HG02938 (cell line): ENCODE data around the gene FAM20C.
"Not testable (repeated sequence)": the region's sequence is repeated elsewhere in the genome, so short reads cannot be mapped to it uniquely, and the experiment has no call there.

Source experiments
- ATAC-seq: cut with Tn5 transposase; IDR thresholded peaks from one replicate; pipeline ENCODE4 v1.9.1; 2021; ENCODE audit warnings: mild to moderate bottlenecking, moderate library complexity; ENCODE audit not compliant: unreplicated experiment

FAM20C gene

GRCh38 chr7:190196-190595 is 2.2 kb upstream of the FAM20C start:
- ATAC-seq = no peak

DNA sequence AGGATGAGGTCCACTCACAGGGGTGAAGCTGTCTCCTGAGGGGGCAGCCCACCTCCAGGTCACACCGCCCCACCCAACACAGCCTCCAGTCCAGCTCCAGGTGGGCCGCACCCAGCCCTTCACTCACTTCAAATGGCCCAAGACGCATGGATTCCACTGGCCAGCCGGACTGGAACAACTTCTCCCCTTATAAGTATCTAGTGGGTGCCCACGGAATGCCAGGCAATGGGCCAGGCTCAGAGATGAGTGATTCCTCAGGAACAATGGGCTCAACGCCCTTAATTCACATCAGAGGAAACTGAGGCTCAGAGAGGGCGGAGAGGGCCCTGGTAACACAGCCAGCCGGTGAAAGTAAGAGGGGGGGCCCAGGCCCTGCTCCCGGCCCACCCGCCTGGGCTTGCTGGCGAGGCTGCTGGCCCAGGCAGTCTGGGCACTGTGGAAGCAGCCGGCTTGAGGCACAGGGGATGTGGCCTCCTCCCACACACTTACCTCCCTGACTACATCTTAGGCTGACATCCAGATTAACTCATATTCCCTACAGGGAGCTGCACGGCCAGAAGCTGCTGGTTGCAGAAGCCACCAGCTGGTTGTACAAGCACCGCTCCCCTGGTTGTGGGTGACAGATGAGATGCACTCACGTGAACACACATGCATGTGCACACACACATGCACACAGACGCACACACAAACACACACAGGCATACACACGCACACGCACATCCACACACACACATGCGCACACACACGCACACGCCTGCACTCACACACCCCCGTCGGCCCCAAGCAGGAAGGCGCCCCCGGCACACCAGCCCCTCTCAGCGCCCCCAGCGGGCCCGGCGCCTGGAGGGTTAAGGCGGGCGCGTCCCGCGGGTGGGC is 1.0 kb upstream of the FAM20C start:
- ATAC-seq = no peak

DNA sequence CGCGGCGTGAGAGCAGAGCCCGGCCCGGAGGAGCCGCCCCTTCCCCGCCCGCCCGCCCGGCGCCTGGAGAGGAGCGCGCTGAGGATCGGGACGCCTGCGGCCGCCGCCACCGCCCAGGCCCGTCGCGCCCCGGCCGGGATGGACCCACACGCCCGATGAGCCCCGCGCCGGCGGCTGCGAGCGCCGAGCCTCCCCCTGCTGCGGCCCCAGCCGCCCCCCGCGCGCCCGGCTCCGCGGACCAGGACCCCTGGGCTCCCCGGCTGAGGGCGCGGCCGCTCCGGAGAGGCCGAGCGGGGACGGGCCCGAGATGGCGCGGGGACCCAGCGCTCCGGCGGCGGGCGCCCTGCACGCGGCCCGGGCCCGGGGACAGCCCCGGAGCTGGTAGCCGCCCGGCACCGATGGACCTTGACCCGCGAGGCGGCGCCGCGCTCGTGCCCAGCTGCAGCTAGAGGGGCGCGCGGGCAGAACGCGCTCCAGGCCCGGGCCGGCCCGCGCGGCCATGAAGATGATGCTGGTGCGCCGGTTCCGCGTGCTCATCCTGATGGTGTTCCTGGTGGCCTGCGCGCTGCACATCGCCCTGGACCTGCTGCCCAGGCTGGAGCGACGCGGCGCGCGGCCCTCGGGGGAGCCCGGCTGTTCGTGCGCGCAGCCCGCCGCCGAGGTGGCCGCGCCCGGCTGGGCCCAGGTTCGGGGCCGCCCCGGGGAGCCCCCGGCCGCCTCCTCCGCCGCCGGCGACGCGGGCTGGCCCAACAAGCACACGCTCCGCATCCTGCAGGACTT is 520 bp downstream of the FAM20C start:
- no peak for ATAC-seq

- ATAC-seq = no peak
These were observed 1.3 kb downstream of the FAM20C start for GRCh38 chr7:193481-194251.

DNA sequence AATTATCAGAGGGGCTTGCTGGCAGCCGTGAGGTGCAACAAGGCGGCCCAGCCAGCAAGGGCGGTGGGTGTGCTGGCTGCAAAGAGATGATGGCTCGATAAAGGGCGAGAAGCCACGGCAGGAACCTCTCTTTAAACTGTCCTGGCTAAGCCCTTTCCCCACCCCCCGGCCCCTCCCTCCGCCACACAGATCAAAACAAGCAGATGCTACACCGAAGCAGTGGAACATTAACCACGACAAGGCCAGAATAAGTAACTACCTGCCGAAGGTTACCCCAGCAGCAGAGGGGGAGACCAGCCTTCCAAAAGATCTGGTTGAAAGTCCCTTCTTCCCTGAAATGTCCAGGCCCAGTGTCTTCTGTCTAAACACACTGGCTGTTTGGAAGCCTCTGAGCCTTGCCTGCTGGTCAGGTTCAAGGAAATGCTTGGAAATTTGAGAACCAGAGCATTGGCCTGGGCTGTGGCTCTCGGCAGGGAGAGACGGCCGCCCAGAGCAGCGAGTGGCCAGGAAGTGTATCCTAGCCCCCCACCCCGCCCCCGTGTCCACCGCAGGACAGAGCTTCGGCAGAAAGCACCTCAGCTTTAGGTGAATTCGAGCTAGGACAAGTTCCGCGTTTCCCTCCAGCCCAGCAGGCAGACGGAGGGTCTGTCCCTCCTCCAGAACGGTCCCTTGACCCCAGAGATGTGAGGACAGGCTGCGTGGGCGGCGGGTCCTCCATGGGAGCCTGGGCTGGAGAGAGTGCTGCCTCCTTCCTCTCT is 2.1 kb downstream of the FAM20C start:
- no peak for ATAC-seq

- no peak for ATAC-seq
These were observed 2.8 kb downstream of the FAM20C start for GRCh38 chr7:195010-195829.

GRCh38 chr7:195830-196128 is 3.4 kb downstream of the FAM20C start:
- ATAC-seq = no peak

DNA sequence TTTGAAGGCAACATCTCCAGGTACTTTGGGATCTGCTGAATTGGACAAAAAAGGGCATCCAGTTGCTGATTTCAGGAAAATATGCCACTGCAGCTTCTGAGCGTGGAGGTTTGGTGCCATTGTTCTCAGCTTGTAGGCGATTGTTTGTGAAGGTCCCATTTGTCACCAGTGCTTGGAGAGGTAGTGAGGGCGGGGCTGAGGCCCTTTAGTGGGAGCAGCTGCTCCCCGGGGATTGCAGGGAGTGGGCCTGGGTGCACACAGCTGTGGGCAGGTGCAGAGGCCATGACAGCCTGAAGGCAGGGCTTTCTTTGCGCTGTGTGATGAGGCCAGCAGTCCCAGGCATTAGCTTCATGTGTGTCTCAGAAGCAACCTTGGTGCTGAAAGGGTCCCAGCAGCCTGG is 3.9 kb downstream of the FAM20C start:
- no peak for ATAC-seq

DNA sequence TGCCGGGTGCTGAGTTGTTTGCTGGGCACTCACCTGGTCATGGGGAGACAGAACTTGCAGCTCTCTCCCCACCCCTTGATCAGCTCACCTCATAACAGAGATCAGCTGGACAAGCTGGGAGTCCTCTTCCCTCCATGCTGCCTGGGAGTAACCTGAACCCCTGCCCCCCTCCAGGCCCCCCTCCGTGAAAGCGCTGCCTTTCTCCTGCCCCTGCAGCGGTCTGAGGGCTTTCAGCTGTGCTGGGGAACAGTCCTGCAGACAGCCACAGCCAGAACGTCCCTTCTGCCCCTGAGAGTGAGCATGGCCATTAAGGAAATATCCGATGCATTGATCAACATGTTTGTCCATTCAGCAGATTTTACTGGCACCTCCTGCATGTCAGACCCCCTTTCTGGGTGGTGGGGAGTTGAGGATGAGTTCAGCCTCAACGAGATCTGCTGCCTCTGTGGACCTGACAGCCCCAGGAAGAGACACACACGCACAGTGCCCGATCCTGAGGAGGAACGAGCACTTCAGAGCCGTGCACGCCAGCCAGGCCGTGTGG is 4.5 kb downstream of the FAM20C start:
- no peak for ATAC-seq

DNA sequence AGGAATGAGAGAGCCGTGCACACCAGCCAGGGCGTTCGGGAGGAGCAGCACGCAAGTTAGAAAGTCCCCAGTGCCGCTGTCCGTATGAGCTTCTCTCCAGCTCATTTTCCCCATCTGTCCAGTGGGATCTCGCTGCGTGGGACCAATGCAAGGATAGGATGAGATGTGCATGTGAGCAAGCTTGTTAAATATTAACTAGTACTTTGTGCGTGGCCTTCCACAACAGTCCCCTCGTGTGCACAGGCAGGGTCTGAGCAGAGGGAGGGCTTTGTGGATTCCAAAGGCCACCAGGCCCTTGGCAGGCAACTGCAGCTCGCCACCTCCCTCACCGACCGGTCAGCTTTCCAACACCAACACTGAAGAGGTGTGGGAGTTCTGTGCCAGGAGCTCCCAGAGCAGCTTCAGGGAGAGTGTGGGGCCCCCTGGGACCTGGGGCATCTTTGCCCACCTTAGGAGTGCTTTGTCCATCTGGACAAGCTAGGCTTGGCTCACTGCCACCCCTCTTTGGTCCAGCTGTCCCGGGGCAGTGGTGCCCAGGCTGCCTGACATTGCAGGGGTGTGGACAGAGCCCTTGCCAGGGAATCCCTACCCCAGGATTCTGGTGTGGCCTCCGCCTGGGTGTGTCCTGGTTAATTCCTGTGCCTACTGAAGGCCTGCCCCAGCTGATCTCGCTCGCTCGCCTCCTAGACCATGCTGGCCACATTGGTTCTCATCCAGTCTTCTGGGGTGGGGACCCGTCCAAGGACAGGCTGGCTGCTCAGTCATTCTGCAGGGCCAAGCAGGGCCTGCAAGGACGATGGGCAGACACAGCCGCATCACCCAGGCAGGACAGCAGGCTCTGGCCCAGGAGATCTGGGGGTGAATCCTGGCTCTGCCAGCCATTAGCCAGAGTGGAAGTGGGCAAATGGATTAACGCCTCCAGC is 5.3 kb downstream of the FAM20C start:
- ATAC-seq = no peak

- no peak for ATAC-seq
These were observed 7.3 kb downstream of the FAM20C start for GRCh38 chr7:199483-200249.

DNA sequence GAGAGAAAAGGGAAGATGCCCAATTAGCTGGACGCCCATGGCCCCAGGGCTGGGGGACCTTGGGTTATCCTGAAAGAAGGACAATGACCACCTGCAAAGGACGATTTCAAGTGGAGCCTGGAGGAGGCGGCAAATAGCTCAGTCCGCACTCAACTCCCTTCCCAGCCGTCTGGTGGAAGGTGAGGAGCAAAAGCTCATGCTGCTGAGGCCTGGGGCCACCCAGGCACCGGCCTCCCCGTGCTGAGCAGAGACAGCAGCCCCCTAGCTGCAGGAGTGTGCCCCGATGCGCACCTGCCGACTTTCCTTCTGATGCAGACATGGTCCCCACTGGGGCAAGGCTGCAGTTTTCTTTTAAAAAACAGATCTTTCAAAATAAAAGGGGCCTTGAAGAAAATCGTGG is 7.9 kb downstream of the FAM20C start:
- ATAC-seq = no peak

GRCh38 chr7:200704-201103 is 8.3 kb downstream of the FAM20C start:
- no peak for ATAC-seq

- no peak for ATAC-seq
These were observed 12.0 kb downstream of the FAM20C start for GRCh38 chr7:204326-204725.

- no peak for ATAC-seq
These were observed 13.0 kb downstream of the FAM20C start for GRCh38 chr7:205115-206010.

DNA sequence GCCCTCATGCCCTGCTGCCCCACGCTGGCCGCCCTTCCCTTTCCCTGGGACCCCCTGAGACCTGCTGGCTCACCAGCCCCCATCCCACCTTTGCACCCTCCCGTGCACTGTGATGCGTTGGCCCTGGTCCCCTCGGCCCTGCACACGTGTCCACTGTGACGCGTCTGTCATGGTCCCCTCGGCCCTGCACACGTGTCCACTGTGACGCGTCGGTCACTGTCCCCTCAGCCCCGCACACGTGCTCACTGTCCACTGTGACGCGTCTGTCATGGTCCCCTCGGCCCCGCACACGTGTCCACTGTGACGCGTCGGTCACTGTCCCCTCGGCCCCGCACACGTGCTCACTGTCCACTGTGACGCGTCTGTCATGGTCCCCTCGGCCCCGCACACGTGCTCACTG is 14.0 kb downstream of the FAM20C start:
- not testable (repeated sequence) for ATAC-seq
